Breast epithelium (tissue), 3 donors: Measurements from ENCODE around the gene CNTNAP3.
"Not testable (repeated sequence)": the region's sequence is repeated elsewhere in the genome, so short reads cannot be mapped to it uniquely, and the experiment has no call there.

Source experiments
- CTCF ChIP-seq, 3 donors: fragments of 450-650 bp; IDR thresholded peaks; one replicate each; pipeline ENCODE4 v1.5.1; 2016 to 2017; ENCODE audit warnings: antibody characterized with exemption in 3 of 3, mild to moderate bottlenecking in 3 of 3, moderate library complexity in 3 of 3
- POLR2AphosphoS5 ChIP-seq, 3 donors: sonication (generic); formaldehyde crosslinking; IDR thresholded peaks; one replicate each; pipeline ENCODE4 v1.6.1; 2017; ENCODE audit warnings: antibody characterized with exemption in 3 of 3

- not testable (repeated sequence) for TF ChIP-seq CTCF, POLR2AphosphoS5 (IDR thresholded peaks at IDR 0.05)
Observed at GRCh38 chr9:39054453-39054852, 233.5 kb downstream of the CNTNAP3 start.
